Chondrocyte (in vitro differentiated cells): ENCODE data around the gene ETV2. TPM values are rescaled to one million over a fixed set of nuclear protein-coding genes. Genes with fewer than 3 reads are reported as not detected.

Experiments used
- DNase-seq: peaks from one replicate; pipeline ENCODE4 v3.0.0; 2021; ENCODE audit warnings: mixed read lengths, low spot score
- H3K27ac Mint-ChIP-seq: one replicate; pipeline ENCODE4 v1.8.0; 2021; ENCODE audit warnings: mild to moderate bottlenecking, moderate library complexity, mixed read lengths; ENCODE audit not compliant: unreplicated experiment
- H3K27me3 Mint-ChIP-seq: 2 replicates; pipeline ENCODE4 v1.8.0; 2021; ENCODE audit warnings: low read depth, mixed read lengths
- H3K36me3 Mint-ChIP-seq: 2 replicates; pipeline ENCODE4 v1.8.0; 2021; ENCODE audit warnings: low read depth, mixed read lengths
- H3K4me1 Mint-ChIP-seq: 2 replicates; pipeline ENCODE4 v1.8.0; 2021; ENCODE audit warnings: low read depth, mild to moderate bottlenecking, mixed read lengths
- H3K4me3 Mint-ChIP-seq: one replicate; pipeline ENCODE4 v1.8.0; 2021; ENCODE audit warnings: mild to moderate bottlenecking, moderate library complexity, mixed read lengths; ENCODE audit not compliant: unreplicated experiment
- H3K9me3 Mint-ChIP-seq: 2 replicates; pipeline ENCODE4 v1.8.0; 2021; ENCODE audit warnings: low read depth, mixed read lengths
- total RNA-seq: library from RNA; stranded (reverse); gene quantifications from 3 replicates; pipeline ENCODE4 v1.2.1, GENCODE V29; 2021
- TF ChIP-seq, protein P1 (sequence below): fragments of 200-600 bp; sonication (generic); IDR thresholded peaks from 2 replicates; pipeline ENCODE4 v1.5.0; 2021; ENCODE audit warnings: antibody characterized with exemption, mild to moderate bottlenecking, moderate library complexity

The ETV2 gene
- total RNA-seq, 1 donor from 2014 or later: 1.5 TPM

DNA sequence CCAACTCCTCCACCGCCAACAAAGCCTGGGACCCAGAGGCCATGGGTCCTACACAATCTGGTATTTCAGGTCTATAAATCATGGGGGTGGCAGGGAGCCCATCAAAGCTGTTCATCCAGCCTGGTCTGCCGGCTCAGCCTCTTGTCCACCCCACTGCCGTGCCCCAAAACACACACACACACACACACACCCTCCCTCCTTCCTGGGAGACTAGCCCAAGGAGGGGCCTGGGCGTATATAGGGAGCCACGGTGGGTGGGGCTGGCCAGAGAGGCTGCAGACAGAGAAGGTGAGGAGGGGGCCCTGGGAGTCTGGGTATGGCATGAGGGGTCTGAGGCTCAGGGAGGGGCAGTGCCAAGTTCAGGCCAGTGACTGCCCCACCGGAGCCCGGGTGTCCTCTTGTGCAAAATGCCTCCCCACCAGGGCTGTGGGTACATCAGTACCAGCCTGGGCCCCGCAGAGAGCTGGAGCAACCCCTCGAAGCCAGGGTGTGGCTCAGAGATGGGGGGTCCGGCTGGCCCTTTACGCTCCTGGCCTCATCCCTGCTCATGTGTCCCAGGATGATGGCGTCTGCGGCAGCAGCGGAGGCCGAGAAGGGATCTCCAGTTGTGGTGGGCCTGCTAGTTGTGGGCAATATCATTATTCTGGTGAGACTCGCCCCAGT lies 24.8 kb downstream of the ETV2 start, which contains the start of gene UPK1A:
TSS of gene UPK1A (plus strand) at position 267 of the 663 bp plus-strand sequence. CDS start at position 563, 296 bp downstream.
- peaks cover 14% of the 10 kb centered on the region for H3K27me3 Mint-ChIP-seq
- DNase-seq: no peak

DNA sequence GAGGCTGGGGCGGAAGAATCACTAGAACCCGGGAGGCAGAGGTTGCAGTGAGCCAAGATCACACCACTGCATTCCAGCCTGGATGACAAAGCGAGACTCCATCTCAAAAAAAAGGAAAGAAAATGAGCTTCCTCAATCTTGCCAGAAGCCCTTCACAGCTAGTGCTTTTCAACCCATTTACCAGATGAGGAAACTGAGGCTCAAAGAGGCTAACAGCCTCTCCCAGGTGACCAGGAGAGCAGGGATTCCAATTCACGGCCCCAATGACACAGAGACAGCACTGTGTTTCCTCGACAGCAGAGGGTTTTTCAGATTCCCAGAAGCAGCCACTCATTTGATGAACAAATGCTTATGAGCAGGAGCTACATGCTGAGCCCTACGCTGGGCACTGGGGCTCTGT lies 28.0 kb downstream of the ETV2 start:
- TF ChIP-seq, protein P1, sequence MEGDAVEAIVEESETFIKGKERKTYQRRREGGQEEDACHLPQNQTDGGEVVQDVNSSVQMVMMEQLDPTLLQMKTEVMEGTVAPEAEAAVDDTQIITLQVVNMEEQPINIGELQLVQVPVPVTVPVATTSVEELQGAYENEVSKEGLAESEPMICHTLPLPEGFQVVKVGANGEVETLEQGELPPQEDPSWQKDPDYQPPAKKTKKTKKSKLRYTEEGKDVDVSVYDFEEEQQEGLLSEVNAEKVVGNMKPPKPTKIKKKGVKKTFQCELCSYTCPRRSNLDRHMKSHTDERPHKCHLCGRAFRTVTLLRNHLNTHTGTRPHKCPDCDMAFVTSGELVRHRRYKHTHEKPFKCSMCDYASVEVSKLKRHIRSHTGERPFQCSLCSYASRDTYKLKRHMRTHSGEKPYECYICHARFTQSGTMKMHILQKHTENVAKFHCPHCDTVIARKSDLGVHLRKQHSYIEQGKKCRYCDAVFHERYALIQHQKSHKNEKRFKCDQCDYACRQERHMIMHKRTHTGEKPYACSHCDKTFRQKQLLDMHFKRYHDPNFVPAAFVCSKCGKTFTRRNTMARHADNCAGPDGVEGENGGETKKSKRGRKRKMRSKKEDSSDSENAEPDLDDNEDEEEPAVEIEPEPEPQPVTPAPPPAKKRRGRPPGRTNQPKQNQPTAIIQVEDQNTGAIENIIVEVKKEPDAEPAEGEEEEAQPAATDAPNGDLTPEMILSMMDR: no peak
- Mint-ChIP-seq H3K27me3 (peaks cover 21% of the 10 kb centered on the region), H3K4me3 (no peak overlapping the region), H3K9me3 (no peaks in the 10 kb centered on the region), H3K4me1 (peaks cover 8% of the 10 kb centered on the region), H3K27ac (no peak overlapping the region), H3K36me3 (no peaks in the 10 kb centered on the region)
- DNase-seq: no peak

More for the DNA sequence above, 24.8 kb downstream of the ETV2 start, which contains the start of gene UPK1A:
- TF ChIP-seq, protein P1: no peak
- H3K4me1 Mint-ChIP-seq: no peaks in the 10 kb centered on the region
- no peak within 1 kb of the TSS for H3K27ac Mint-ChIP-seq
- H3K4me3 Mint-ChIP-seq: no peak within 1 kb of the TSS
- no peaks in the 10 kb centered on the region for H3K9me3 Mint-ChIP-seq
- peaks cover 6% of the 10 kb centered on the region for H3K36me3 Mint-ChIP-seq

DNA sequence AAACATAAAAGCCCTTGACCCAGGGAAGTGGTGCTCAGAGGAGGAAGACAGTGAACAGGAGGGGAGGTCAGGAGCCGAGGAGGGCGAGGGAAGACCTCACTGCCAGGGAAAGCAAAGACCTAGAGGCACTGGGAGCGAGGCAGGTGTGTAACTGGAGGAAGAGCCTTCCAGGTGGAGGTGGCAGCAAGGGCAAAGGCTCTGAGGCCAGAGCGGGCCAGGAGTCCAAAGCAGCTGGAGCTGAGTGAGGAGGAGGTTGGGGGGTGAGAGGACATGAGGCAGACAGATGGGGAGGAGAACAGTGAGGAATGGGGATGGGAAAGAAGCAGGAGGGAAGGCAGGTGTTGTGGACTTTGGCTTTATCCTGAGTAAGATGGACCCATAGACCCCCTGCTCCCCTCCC lies 28.4 kb downstream of the ETV2 start:
- H3K4me3 Mint-ChIP-seq: no peak overlapping the region
- TF ChIP-seq, protein P1: no peak
- peaks cover 8% of the 10 kb centered on the region for H3K4me1 Mint-ChIP-seq
- no peaks in the 10 kb centered on the region for H3K36me3 Mint-ChIP-seq
- DNase-seq: no peak
- H3K9me3 Mint-ChIP-seq: no peaks in the 10 kb centered on the region
- H3K27ac Mint-ChIP-seq: no peak overlapping the region
- H3K27me3 Mint-ChIP-seq: peaks cover 21% of the 10 kb centered on the region

DNA sequence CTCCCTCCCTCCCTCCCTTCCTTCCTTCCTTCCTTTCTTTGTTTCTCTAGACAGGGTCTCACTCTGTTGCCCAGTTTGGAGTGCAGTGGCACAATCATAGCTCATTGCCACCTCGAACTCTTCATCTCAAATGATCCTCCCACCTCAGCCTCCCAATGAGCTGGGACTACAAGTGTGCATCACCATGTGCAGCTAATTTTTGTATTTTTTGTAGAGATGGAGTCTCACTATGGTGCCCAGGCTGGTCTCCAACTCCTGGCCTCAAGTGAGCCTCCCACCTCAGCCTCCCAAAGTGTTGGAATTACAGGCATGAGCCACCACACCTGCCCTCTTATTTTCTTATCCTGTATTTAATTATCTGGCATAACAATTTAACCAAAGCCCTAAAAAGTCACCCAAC lies 29.1 kb downstream of the ETV2 start:
- Mint-ChIP-seq H3K4me1 (peaks cover 8% of the 10 kb centered on the region), H3K9me3 (no peaks in the 10 kb centered on the region), H3K4me3 (no peak overlapping the region), H3K27ac (no peak overlapping the region), H3K36me3 (no peaks in the 10 kb centered on the region), H3K27me3 (peaks cover 21% of the 10 kb centered on the region)
- no peak for DNase-seq
- TF ChIP-seq, protein P1: no peak

DNA sequence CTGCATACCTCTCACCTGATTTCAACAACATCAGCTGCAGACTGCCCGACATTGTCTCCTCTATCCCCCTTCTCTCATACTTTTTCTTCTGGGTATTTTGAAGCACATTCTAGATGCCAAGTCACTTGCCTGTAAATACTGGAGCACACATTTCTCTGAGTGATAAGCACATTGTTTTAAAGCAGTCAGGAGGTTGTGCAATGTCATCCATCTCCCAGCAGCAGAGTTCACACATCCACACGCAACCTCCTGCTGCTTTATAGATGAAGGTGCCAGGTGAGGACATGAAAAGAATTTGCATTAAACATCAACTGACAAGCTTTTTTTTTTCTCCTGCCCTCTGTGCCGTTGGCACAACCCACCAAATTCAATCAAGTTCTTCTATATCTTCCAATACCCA lies 30.3 kb downstream of the ETV2 start:
- H3K4me1 Mint-ChIP-seq: peaks cover 8% of the 10 kb centered on the region
- no peak for DNase-seq

More for the DNA sequence above, 30.3 kb downstream of the ETV2 start:
- H3K36me3 Mint-ChIP-seq: no peaks in the 10 kb centered on the region
- no peak overlapping the region for H3K27ac Mint-ChIP-seq
- H3K27me3 Mint-ChIP-seq: peaks cover 25% of the 10 kb centered on the region
- no peaks in the 10 kb centered on the region for H3K9me3 Mint-ChIP-seq
- TF ChIP-seq, protein P1: no peak
- H3K4me3 Mint-ChIP-seq: no peak overlapping the region
